ENCODE results near the gene CDYL2.
A peak's percentile ranks its signal among the peaks of the same experiment; 100 is the strongest.

The CDYL2 gene

DNA sequence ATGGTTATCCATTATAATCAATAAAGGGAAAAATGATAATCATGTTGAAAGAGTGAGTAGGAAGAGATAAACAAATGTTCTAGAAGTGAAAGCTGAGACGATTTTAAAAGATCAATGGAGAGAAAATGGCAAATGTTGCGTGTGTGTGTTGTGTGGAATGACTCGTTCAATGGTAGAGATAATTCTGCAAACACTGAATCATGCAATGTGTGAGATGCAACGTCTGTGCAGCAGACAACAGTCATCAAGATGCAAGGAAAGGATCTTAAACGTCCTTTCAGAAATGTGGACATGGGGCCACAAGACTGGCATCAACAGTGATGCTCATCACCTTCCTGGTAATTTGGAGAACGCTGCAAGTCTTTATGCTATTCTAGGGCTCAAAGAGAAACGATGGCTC, 124.4 kb downstream of the CDYL2 start:
- DNase-seq (ENCODE audit: extremely low read depth, insufficient read length) = no peak
- TF ChIP-seq, protein P1, sequence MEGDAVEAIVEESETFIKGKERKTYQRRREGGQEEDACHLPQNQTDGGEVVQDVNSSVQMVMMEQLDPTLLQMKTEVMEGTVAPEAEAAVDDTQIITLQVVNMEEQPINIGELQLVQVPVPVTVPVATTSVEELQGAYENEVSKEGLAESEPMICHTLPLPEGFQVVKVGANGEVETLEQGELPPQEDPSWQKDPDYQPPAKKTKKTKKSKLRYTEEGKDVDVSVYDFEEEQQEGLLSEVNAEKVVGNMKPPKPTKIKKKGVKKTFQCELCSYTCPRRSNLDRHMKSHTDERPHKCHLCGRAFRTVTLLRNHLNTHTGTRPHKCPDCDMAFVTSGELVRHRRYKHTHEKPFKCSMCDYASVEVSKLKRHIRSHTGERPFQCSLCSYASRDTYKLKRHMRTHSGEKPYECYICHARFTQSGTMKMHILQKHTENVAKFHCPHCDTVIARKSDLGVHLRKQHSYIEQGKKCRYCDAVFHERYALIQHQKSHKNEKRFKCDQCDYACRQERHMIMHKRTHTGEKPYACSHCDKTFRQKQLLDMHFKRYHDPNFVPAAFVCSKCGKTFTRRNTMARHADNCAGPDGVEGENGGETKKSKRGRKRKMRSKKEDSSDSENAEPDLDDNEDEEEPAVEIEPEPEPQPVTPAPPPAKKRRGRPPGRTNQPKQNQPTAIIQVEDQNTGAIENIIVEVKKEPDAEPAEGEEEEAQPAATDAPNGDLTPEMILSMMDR (IDR thresholded peaks at IDR 0.05; ENCODE audit: insufficient read depth, low read length, poor library complexity, severe bottlenecking) = no peak
- no peaks in the 10 kb centered on the region for H3K27me3 ChIP-seq (replicated peaks; ENCODE audit: control insufficient read depth, insufficient read depth, low read length)
- no peak overlapping the region for H3K4me3 ChIP-seq (replicated peaks; ENCODE audit: low read depth, low read length)
- H3K36me3 ChIP-seq (ENCODE audit: control insufficient read depth, insufficient read depth, low read length) = peaks cover 4% of the 10 kb centered on the region

- no peaks in the 10 kb centered on the region for H3K36me3 ChIP-seq (ENCODE audit: control insufficient read depth, insufficient read depth, low read length)
- TF ChIP-seq, protein P1 (IDR thresholded peaks at IDR 0.05; ENCODE audit: insufficient read depth, low read length, poor library complexity, severe bottlenecking) = no peak
- H3K27me3 ChIP-seq (replicated peaks; ENCODE audit: control insufficient read depth, insufficient read depth, low read length) = no peaks in the 10 kb centered on the region
- DNase-seq (ENCODE audit: extremely low read depth, insufficient read length) = no peak
- no peak overlapping the region for H3K4me3 ChIP-seq (replicated peaks; ENCODE audit: low read depth, low read length)
Measured at GRCh38 chr16:80674884-80675283, 129.5 kb downstream of the CDYL2 start.

- no peak overlapping the region for H3K4me3 ChIP-seq (replicated peaks; ENCODE audit: low read depth, low read length)
- H3K27me3 ChIP-seq (replicated peaks; ENCODE audit: control insufficient read depth, insufficient read depth, low read length) = no peaks in the 10 kb centered on the region
- H3K36me3 ChIP-seq (ENCODE audit: control insufficient read depth, insufficient read depth, low read length) = peaks cover 2% of the 10 kb centered on the region; the same call in 1 of the 2 replicates
- TF ChIP-seq, protein P1 (IDR thresholded peaks at IDR 0.05; ENCODE audit: insufficient read depth, low read length, poor library complexity, severe bottlenecking) = no peak
- no peak for DNase-seq (ENCODE audit: extremely low read depth, insufficient read length)
Measured at GRCh38 chr16:80672379-80672778, 132.0 kb downstream of the CDYL2 start.

- Histone ChIP-seq H3K27me3 (replicated peaks; ENCODE audit: control insufficient read depth, insufficient read depth, low read length) (no peaks in the 10 kb centered on the region), H3K4me3 (replicated peaks; ENCODE audit: low read depth, low read length) (no peak overlapping the region), H3K36me3 (ENCODE audit: control insufficient read depth, insufficient read depth, low read length) (peaks cover 2% of the 10 kb centered on the region; the same call in 1 of the 2 replicates)
- DNase-seq (ENCODE audit: extremely low read depth, insufficient read length) = peak; percentile 64
- TF ChIP-seq, protein P1 (IDR thresholded peaks at IDR 0.05; ENCODE audit: insufficient read depth, low read length, poor library complexity, severe bottlenecking) = no peak
Measured at GRCh38 chr16:80671281-80671849, 133.0 kb downstream of the CDYL2 start.

- Histone ChIP-seq H3K27me3 (replicated peaks; ENCODE audit: control insufficient read depth, insufficient read depth, low read length) (no peaks in the 10 kb centered on the region), H3K4me3 (replicated peaks; ENCODE audit: low read depth, low read length) (no peak overlapping the region), H3K36me3 (ENCODE audit: control insufficient read depth, insufficient read depth, low read length) (peaks cover 2% of the 10 kb centered on the region; the same call in 1 of the 2 replicates)
- no peak for DNase-seq (ENCODE audit: extremely low read depth, insufficient read length)
- TF ChIP-seq, protein P1 (IDR thresholded peaks at IDR 0.05; ENCODE audit: insufficient read depth, low read length, poor library complexity, severe bottlenecking) = no peak
Measured at GRCh38 chr16:80670170-80670865, 134.1 kb downstream of the CDYL2 start.

All from GM06990 (cell line).